NCI-H1105 treated with DMSO at 0.1 percent for 48 hours (cell line): Measurements from ENCODE around the gene BHLHE23.

Experiments used
- DNase-seq: peaks from one replicate; lab custom pipeline; 2025; lab: John Stamatoyannopoulos, UW

Gene BHLHE23

DNA sequence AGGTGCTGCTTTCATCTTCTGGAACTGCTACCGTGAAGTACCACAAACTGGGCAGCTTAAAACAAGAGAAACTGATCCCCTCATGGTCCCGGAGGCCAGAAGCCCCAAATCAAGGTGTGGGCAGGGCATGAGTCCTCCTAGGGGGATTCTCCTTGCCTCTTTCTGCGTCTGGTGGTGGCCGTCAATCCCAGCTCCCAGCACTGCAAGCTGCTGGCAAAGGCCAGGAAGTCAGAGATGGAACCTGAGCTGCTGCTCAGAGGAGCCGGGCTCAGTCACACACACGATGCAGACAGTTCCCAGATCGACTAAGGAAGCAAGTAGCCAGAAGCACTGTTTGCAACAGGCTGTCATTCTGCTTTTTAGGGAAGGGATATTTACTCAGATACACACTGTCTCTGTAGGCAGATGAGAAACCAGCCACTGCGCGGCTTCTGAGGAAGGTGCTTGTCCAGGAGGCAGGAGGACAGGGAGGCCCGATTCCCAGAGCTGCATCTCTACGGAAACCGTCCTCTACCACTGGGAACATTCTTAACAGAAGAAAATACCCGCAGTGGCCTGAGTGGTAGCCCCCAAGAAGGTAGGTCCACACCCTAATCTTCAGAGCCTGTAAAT is 15.5 kb downstream of the BHLHE23 start:
- no peak for DNase-seq

DNA sequence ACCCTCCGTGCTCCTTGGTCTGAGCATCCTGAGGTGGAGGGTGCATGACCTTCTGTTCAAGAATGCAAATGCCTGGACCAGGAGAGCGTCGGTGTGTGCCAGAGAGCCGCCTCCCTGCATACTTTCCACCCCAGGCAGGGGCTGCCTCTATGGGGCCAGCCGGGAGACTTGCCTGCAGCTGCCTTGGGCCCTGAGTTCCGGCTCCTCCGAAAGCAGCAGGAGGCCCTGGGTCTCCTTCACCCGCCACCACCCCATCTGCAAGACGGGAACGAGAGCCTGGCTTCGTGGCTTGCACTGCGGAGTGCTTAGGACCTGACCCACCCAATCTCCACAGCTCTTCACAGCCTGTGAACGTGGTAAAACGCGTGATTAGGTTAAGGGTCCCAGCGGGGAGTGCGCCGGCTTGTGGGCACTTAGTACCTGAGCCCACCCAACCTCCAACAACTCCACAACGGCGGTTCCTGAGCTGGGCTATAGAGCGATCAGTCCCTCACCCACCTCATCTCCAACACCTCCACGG is 16.4 kb downstream of the BHLHE23 start:
- DNase-seq = no peak

DNA sequence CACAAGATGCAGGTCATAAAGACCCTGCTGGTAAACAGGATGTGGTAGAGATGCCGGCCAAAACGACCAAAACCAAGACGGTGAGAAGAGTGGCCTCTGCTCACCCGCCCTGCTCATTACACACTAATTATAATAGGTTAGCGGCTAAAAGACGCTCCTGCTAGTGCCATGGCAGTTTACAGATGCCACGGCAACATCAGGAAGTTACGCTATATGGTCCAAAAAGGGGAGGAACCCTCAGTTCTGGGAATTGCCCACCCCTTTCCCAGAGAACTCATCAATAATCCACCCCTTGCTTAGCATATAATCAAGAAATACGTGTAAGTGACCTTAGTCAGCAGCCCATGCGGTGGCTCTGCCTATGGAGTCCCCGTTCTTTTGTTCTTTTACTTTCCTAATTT is 17.6 kb downstream of the BHLHE23 start:
- no peak for DNase-seq

DNA sequence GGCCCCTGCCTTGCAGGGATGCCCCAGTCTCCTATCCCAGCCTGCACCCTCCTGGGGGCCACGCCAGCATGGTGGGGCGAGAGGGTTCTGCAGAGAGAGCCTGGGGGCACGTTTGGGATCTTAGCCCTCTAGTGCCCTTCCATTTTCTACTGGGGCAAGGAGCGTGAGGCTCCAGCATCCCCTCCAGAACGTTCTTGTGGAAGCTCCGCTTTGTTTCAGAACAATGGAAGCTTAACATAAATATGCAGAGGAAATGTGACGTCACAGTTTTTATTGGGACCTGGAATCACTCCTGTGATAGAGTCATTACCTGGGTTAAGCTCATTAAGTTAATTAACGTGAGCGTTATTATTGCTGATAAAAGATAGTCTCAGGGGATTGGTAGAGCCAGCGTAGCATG is 19.6 kb downstream of the BHLHE23 start:
- DNase-seq = no peak

DNA sequence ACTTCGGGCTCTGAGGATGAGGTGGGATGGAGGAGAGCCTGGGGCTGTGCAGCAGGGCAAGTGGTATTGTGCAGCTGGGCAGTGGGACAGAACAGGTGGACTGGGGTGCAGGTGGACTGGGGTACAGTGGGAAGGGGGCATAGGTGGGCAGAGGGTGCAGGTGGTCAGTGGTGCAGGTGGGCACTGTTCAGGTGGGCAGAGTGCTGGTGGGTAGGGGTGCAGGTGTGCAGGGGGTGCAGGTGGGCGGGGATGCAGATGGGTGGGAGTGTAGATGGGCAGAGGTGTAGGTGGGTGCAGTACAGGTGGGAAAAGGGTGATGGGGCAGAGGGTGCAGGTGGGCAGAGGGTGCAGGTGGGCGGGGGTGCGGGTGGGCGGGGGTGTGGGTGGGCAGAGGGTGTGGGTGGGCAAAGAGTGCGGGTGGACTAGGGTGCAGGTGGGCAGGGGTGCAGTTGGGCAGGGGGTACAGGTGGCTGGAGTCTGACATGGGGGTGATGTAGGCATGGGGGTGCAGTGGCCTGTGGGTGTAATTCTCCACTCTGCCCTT is 20.4 kb downstream of the BHLHE23 start:
- DNase-seq = no peak

DNA sequence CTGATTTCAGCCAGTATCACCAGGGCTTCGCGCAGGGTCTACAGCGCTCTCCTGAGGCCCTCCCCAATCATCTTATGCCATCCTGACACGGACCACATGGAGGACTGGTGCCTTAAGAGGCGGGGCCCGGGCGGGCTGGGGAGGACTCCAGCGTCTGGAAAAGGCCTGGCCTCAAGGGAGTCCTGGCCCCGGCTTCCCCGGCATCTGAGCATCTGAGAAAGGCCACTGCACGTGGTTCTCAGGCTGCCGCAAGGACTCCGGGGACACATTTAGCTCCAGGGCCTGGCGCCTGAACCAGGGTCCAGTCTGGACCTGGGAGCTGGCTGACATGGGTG is 21.4 kb downstream of the BHLHE23 start:
- no peak for DNase-seq

DNA sequence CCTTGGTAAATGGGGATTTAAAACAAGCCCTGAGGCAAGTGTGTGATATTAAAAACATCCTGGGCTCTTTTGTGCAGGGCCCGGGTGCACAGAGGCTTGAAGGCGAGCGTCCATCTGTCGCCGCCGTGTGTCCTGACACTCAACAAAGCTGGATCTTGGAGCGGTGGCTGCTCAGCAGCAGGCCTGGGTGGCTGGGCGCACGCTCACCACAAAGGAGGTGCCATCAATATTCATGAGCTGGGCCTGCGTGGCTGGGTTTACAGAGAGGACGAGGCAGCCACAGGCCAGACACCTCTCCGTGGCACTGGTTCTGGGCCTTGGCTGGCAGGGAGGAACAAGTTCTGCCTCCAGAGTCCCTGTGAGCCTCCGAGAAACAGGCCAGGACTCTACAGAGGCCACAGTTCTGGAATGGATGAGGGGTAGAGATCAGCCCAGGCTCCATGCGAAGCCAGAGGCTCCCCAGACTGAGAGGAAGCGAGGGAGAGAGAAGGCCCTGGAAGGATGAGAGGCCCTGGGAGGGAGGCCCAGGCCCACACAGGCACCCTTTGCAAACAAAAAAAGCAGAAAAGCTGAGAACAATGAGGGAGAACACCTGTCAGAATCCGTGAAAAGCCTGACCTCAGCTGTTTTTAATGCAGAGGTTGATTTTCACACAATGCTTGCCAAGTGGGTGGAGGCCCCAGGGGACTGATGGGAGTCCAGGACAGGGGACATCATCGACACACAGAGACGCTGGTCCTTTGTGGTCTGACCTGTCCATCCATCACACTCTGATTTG is 21.9 kb downstream of the BHLHE23 start:
- peak; percentile 82 for DNase-seq

DNA sequence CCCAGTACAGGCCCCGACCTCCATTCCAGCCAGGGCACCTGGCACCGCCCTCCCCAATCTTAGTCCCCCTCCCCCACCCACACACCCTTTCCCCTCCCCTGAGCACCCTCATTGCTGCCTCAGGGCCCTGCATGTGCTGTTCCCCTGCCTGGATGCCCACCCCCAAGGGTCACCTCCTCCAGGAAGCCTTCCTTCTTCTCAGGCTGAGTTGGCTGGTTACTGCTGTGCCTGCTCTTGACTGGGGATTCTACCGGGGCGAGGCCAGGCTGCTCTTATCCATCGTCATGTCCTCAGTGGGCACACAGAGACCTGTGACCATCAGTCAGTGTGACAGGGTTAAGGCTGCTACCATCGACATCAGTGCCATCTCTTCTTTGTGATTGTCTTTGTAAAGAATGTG is 23.6 kb downstream of the BHLHE23 start:
- DNase-seq = no peak

DNA sequence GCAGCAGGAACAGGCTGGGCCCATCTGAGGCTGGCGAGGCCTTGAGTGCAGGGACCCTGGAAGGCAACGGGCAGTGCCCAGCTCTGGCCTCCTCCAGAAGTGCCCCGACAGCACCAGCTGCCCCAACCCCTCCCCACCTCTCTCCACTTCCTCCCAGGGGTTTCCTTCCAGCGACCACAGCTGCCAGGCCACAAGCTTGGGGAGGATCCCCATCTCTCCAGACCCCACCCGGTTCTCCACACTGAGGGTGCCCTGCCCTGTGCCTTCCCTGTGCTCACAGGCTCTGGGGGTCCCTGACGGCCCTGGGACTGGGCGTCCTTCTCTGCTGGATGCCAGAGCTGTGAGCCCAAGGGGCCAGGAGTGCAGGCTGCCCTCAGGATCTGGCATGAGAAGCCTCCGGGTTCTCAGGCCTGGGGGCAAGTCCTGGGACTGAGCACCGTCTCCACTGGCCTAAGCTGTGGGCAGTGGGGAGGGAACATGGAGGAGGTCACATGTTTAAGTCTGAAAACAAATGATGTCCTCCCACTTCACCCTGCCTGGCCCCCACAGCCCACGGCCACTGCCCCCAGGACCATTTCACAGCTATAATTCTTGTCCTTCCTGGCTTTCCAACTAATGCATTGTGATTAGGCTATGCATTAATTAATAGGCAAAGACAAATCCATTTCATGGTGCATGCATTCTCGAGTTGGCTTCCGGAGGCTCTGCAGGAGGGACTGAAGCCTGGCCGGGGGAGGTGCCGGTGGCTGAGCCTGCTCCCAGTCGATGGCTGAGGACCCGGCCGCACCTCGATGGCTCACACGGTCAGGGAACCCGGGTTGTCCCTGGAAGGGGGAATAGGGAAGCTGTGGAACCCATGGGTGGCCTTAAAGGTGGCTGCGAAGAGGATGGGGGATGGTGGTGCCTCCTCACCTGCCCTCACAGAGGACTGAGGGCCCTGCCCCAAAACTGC is 24.4 kb downstream of the BHLHE23 start:
- DNase-seq = no peak

DNA sequence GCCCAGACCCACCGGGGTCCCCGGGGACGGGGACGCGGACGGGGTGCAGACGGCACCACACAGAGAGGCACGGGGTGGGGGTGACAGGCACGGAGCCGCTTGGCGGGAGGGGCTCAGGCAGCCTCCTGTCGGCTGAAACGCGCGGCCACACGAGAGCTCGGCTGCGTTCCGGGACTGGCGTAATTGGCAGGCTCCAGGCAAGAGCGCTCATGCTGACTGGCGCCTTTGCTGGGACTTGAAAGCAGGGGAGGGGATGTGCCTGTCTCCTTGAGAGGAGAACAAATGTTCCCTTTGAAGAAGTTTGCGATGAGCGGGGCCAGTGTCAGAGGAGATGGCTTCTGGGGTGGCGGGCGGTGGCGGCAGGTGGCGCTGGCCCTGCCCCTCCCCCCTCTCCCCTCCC is 25.8 kb downstream of the BHLHE23 start:
- DNase-seq = peak; percentile 72

DNA sequence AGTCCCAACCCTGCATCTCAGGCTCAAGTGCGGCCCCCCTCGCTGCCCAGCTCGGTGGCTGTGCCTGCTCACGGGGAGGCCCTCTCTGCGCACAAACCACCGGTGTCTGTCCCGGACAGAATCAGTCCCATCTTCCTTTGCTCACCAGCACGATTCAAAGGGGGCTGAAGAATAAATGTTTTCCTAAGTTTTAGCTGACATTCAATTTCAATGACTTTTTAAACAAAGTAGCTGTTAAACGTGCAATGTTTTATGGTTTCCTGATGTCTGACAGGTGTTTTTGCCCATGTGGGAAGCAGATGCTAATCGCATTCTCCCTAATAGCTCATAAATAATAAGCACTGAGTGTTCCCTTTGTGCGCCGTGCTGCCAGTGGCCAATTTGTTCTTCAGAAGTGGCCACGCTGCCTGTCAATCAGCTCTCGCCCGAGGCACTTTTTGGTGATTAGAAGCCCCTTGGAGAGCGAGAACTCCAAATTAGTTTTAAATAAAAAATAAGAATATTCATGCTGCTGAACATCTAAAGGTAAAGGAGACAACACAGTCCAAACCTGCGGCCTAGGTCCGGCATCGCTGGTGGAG is 26.3 kb downstream of the BHLHE23 start:
- DNase-seq = peak; percentile 94

DNA sequence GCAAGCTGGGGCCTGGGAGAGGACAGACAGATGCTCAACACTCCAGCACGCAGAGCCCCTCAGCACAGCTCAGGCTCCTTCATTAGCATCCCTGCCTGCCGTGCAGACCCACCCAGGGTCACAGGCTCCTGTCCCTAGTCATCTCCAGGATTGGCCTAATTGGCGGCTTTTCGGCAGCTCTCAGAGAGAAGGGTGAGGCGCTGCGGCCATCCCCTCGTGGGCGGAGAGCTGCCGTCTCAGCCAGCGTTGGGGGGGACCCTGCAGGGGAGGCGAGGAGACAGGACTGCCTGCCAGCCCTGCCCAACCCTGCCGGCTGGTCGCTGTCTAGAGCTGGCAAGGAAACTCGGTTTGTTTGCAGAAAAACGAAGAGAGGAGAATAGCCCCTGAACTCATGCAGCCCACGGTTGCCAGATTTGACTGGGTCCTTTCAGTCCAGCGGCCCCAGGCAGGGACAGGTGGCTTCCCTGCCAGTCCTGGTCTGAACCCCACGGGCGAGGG is 26.8 kb downstream of the BHLHE23 start:
- DNase-seq = peak; percentile 64

DNA sequence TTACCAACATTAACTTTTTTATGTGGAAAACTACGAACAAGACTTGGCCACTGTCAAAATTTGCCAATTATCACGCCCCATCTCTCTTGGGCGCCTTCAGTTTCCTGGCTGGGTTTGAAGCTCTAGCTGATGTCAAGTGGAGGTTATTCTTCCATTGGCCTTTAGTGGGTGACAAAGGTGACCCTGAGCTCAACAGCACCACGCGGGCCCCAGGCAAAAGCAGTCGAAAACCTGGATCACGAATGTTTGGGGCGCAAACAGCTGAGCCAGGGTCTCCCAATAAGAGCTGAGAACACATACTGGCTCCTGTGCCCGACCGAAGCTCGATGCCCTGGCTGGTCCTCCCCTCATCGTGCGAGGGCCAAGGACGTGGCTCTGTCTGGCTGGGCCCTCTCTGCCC is 27.5 kb downstream of the BHLHE23 start:
- DNase-seq = no peak

DNA sequence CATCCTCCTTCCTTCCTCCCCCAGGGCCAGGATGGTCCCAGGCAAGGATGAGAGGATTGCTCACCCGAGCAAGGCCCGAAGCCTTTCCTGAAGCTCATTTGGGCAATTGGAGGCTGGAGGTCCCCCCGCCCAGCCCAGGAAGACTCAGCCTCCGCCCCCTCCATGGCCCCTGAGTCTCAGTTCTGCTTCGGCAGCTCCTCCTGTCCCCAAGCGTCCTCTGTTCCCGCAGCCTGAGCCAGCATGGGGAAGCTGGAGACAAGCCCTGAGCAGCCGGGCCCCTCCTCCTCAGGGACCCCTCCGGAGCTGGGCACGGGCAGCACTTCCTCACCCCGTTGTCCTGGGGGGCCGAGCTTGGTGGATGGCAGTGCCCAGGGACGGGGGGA is 28.2 kb downstream of the BHLHE23 start:
- no peak for DNase-seq

DNA sequence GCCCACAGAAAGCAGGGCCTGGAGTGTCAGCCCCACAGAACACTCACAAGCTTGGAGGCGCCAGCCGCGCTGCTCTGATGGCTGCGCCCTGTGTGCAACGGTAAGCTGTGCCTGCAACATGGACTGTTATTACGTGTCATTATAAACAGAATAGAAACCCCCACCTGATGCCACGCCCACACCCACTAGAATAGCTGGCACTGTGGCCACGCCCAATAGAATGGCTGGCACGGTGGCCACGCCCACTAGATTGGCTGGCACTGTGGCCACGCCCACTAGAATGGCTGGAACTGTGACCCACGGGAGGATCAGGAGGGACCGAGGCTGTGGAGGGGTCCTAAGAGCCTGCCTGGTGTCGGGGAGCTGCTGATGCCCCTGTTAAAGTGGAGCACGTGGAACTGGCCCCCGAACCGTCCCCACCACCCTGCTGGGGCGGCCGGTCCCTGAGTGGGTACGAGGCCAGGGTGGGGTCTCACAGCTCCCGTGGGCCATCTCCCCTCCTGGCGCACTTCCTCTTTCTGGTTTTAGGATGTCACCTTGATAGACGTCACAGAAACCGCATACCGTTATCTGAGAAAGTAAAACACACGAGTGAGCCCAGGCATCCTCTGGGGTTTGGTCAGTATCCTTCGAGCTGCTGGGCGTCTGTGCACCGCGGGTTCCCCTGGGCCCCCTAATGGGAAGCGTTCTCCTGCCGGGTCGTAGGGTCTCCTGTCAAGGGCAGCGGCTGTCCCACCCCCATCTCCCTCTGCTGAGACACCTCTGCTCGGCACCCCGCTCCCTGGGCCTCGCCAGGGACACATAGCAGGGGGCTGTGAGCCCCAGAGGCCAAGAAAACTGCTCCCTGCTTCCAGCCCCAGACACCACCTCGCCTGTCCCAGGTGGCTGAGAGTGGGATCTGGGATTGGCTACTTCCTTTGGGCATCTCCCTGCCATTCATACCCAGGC is 28.9 kb downstream of the BHLHE23 start:
- no peak for DNase-seq

DNA sequence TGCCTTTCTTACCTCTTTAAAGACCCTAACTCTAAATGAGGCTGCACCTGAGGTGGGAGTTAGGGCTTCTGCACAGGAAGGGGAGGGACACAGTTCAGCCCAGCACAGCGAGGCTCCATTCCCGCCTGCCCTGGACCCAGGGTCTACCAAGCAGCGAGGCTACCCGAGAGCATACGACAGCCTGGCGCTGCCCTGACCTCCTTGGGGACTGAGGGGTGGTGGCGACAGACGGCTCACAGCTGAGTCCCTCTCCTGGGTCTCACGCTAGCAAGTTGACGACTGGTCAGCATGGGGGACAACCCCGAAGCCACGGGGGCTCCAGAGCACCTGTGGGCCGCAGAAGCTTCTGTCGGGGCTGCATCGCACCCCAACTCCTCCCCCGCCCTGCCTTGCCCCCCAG is 29.9 kb downstream of the BHLHE23 start:
- DNase-seq = no peak

DNA sequence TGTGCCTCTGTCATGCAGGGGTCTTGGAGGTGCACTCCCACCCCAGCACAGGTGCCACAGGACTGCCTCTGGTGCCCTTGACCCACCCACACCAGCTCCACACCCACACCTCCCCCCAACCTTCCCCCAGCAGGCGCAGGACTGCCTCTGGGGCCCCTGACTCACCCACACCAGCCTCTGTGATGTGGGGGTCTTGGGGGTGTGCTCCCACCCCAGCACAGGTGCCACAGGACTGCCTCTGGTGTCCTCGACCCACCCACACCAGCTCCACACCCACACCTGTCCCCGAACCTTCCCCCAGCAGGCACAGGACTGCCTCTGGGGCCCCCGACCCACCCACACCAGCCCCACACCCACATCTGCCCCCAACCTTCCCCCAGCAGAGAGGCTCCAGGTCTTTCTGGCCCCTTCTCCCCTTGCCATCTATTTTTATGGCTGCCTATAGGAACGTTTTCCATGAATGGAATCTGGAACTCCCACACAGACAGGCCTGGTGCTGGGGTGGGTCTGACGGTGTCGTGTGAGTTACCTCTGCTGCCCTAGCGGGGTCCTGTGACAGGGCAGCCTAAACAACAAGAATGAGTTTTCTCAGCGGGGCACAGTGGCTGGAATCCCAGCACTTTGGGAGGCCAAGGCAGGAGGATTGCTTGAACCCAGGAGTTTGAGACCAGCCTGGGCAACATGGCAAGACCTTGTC is 30.8 kb downstream of the BHLHE23 start:
- no peak for DNase-seq

DNA sequence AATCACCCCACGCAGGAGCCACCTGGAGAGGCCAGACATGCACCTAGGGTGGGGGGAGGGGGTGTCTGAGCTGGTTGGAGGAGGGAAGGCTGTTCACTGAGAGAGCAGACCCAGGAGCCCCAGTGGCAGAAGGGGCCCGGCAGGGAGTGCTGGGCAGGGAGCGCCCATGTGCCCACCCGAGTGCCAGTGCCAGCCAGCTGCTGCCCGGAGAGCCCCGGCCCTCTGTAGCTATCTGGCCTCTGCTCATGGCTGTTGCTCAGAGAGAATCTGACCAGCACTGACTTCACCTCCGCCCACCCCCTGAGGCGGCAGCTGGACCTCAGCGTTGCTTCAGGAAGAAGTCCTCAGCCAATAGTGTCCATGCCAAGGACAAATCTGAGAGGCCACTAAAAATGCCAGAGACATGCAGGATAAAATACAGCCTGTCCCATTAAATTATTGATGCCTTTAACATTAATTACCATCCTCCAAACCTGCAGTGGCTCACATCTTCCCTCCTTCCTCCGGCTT is 31.5 kb downstream of the BHLHE23 start:
- DNase-seq = no peak

DNA sequence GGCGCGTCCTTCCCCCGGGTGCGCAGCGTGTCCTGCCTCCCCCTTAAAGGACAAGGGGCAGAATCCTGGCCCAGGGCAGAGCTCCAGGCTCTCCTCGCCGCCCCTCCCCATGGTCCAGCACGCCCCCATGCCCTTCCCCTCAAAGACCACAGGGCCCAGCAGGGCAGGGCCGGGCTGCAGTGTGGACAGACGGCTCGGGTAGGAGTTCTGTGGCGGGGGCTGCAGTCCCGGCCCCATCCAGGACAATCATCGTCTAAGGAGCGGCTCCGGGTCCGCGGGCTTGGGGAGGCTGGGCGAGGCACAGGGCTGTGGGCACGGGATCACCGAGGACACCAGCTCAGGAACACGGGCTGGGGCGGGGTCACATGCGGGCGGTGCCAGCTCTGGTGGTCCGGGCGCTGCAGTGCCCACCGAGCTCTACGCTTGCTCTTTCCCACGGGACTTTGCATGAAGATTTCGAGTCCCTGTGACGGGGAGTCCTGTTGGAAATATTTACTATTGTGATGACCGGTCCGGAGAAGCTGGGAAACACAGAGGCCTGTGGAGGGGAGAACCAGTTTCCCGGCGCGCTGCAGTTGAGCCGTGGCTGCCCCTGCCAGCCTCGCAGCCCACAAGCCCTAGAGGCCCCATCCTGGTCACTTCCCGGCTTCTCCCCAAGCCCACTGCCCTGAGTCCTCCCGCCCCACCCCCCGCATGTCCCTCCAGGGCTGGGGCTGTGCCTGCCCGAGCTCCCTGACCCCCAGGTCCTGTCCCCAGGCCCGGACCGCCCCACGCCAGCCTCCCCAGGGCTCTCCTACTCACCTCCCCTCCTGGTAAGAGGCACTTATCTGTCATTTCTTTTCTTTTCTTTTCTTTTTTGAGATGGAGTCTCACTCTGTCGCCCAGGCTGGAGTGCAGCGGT is 33.7 kb downstream of the BHLHE23 start:
- no peak for DNase-seq
